HCT116 (cell line): Measurements from ENCODE around the gene SAV1. TPM values are rescaled to one million over a fixed set of nuclear protein-coding genes. Genes with fewer than 3 reads are reported as not detected.

Experiments used
- ATAC-seq: fragments of 200-7000 bp; cut with Tn5 transposase; 2 replicates; pipeline ENCODE4 v1.9.1; 2020; ENCODE audit warnings: mild to moderate bottlenecking, moderate library complexity
- BruUV-seq: library from RNA; stranded (reverse); fragments of 400-500 nt; replicated peaks from 2 replicates; lab custom pipeline; 2021; lab: Mats Ljungman, UMichigan
- CTCF ChIA-PET: fragments of 300-600 bp; sonication (Branson Sonifier 250); formaldehyde crosslinking; loops from one replicate; lab custom pipeline; 2021; ENCODE audit warnings: antibody characterized with exemption; lab: Charles Lee
- POLR2A ChIA-PET: fragments of 300-600, 350-600 bp; sonication (Branson Sonifier 250); formaldehyde crosslinking; loops from one replicate; lab custom pipeline; 2021; ENCODE audit warnings: antibody characterized with exemption; lab: Charles Lee
- RAD21 ChIA-PET, 2 experiments: fragments of 300-600 bp; sonication (Branson Sonifier 250); formaldehyde crosslinking; loops; one replicate each; lab custom pipeline; 2023; ENCODE audit warnings: low total read pairs in 2 of 2; ENCODE audit not compliant: uncharacterized antibody in 2 of 2, unreplicated experiment in 2 of 2, low non-redundant PET in 1 of 2; lab: Charles Lee
- DNase-seq: peaks from one replicate; pipeline ENCODE4 v3.0.0-alpha.2; 2010; ENCODE audit warnings: low read depth, low spot score
- H2AFZ ChIP-seq: fragments of 200-600 bp; shearing (Covaris generic), sonication (generic); 2 replicates; pipeline ENCODE4 v1.6.1; 2017; ENCODE audit warnings: low read depth, mixed run types, mixed read lengths, antibody characterized with exemption, low read length; ENCODE audit not compliant: poor library complexity, severe bottlenecking
- H3K27ac ChIP-seq: 2 replicates; pipeline ENCODE4 v1.5.1; 2012; ENCODE audit warnings: low read depth, low read length
- H3K27me3 ChIP-seq: fragments of 200-600 bp; sonication (generic); 2 replicates; pipeline ENCODE4 v1.6.1; 2016; ENCODE audit warnings: mixed run types, low read length, mixed read lengths; ENCODE audit not compliant: insufficient read depth
- H3K36me3 ChIP-seq, 2 experiments: fragments of 200-500 bp in 1 of 2; fragments of 200-600 bp in 1 of 2; sonication (Bioruptor generic) in 1 of 2; sonication (generic) in 1 of 2; 2 replicates each; pipeline versions ENCODE4 v1.5.1 to v1.6.1; 2014 to 2016; ENCODE audit warnings: low read length in 2 of 2, inconsistent platforms in 1 of 2, mixed read lengths in 1 of 2, mixed run types in 1 of 2; ENCODE audit not compliant: insufficient read depth in 2 of 2, control insufficient read depth in 1 of 2
- H3K4me1 ChIP-seq, 2 experiments: fragments of 200-600 bp in 1 of 2; sonication (generic) in 1 of 2; 2 replicates each; pipeline versions ENCODE4 v1.5.1 to v1.6.1; 2012 to 2017; ENCODE audit warnings: low read length in 2 of 2, inconsistent platforms in 1 of 2, mild to moderate bottlenecking in 1 of 2, mixed read lengths in 1 of 2, mixed run types in 1 of 2, moderate library complexity in 1 of 2; ENCODE audit not compliant: insufficient read depth in 2 of 2, control insufficient read depth in 1 of 2
- H3K4me2 ChIP-seq: fragments of 200-600 bp; sonication (generic); 2 replicates; pipeline ENCODE4 v1.6.1; 2017; ENCODE audit warnings: mixed run types, low read length, mixed read lengths
- H3K4me3 ChIP-seq, 2 experiments: fragments of 200-600 bp in 1 of 2; sonication (generic) in 1 of 2; replicated peaks in 1 of 2; 2 replicates each; pipeline ENCODE4 v1.5.1; 2011 to 2016; ENCODE audit warnings: low read length in 2 of 2, control low read depth in 1 of 2, low read depth in 1 of 2, mild to moderate bottlenecking in 1 of 2, mixed read lengths in 1 of 2, mixed run types in 1 of 2
- H3K79me2 ChIP-seq: fragments of 200-600 bp; sonication (generic); 2 replicates; pipeline ENCODE4 v1.6.1; 2017; ENCODE audit warnings: mild to moderate bottlenecking, mixed run types, low read length, moderate library complexity, mixed read lengths; ENCODE audit not compliant: insufficient read depth
- H3K9ac ChIP-seq: fragments of 200-600 bp; sonication (generic); 2 replicates; pipeline ENCODE4 v1.6.1; 2016; ENCODE audit warnings: low read length, mixed read lengths
- H3K9me2 ChIP-seq: fragments of 200-600 bp; sonication (generic), shearing (Covaris generic); 2 replicates; pipeline ENCODE4 v1.6.1; 2017; ENCODE audit warnings: mixed run types, mild to moderate bottlenecking, moderate library complexity; ENCODE audit not compliant: insufficient read depth
- H3K9me3 ChIP-seq, 2 experiments: fragments of 200-500 bp in 1 of 2; fragments of 200-600 bp in 1 of 2; sonication (Bioruptor generic) in 1 of 2; sonication (generic) in 1 of 2; 2 replicates each; pipeline ENCODE4 v1.6.1; 2014 to 2017; ENCODE audit warnings: low read length in 2 of 2, mixed read lengths in 2 of 2, inconsistent platforms in 1 of 2, low read depth in 1 of 2, mild to moderate bottlenecking in 1 of 2, mixed run types in 1 of 2, moderate library complexity in 1 of 2; ENCODE audit not compliant: control insufficient read depth in 1 of 2, insufficient read depth in 1 of 2
- H4K20me1 ChIP-seq: fragments of 200-600 bp; sonication (generic), shearing (Covaris generic); 2 replicates; pipeline ENCODE4 v1.6.1; 2017; ENCODE audit warnings: mixed run types, mild to moderate bottlenecking, moderate library complexity; ENCODE audit not compliant: insufficient read depth
- ATF3 ChIP-seq: IDR thresholded peaks from 2 replicates; pipeline ENCODE4 v1.6.1; 2012
- CBX3 ChIP-seq: IDR thresholded peaks from 2 replicates; pipeline ENCODE4 v1.6.1; 2012; ENCODE audit warnings: low read depth
- ELF1 ChIP-seq: IDR thresholded peaks from 2 replicates; pipeline ENCODE4 v1.6.1; 2012; ENCODE audit warnings: low read depth, borderline replicate concordance
- EZH2 ChIP-seq: fragments of 200-600 bp; sonication (generic); IDR thresholded peaks from 2 replicates; pipeline ENCODE4 v1.6.1; 2017; ENCODE audit warnings: antibody characterized with exemption, mixed run types
- FOSL1 ChIP-seq: IDR thresholded peaks from 2 replicates; pipeline ENCODE4 v1.6.1; 2012; ENCODE audit warnings: low read depth
- MAX ChIP-seq: IDR thresholded peaks from 2 replicates; pipeline ENCODE4 v1.6.1; 2012
- POLR2AphosphoS5 ChIP-seq: IDR thresholded peaks from 2 replicates; pipeline ENCODE4 v1.6.1; 2011; ENCODE audit warnings: mild to moderate bottlenecking, low read depth, low read length, moderate library complexity
- REST ChIP-seq: IDR thresholded peaks from 2 replicates; pipeline ENCODE4 v1.6.1; 2012; ENCODE audit warnings: low read depth
- SIN3A ChIP-seq: IDR thresholded peaks from 2 replicates; pipeline ENCODE4 v1.6.1; 2012; ENCODE audit warnings: low read depth
- SRF ChIP-seq: IDR thresholded peaks from 2 replicates; pipeline ENCODE4 v1.6.1; 2012; ENCODE audit warnings: low read depth
- YY1 ChIP-seq: IDR thresholded peaks from 2 replicates; pipeline ENCODE4 v1.6.1; 2011; ENCODE audit warnings: low read length, low read depth, moderate library complexity, mild to moderate bottlenecking; ENCODE audit not compliant: insufficient replicate concordance; ENCODE audit errors: extremely low read depth
- ZBTB33 ChIP-seq: IDR thresholded peaks from 2 replicates; pipeline ENCODE4 v1.6.1; 2011; ENCODE audit warnings: mild to moderate bottlenecking, low read length, moderate library complexity; ENCODE audit not compliant: insufficient replicate concordance; ENCODE audit errors: extremely low read depth
- ZFX ChIP-seq: fragments of 450-650 bp; IDR thresholded peaks from 2 replicates; pipeline ENCODE4 v1.6.1; 2017
- ZNF274 ChIP-seq: fragments of 200-500 bp; sonication (Bioruptor generic); IDR thresholded peaks from 2 replicates; pipeline ENCODE4 v1.6.1; 2014; ENCODE audit warnings: mild to moderate bottlenecking, low read depth, low read length, inconsistent platforms
- intact Hi-C: fragments of 100-400 bp; cut with micrococcal nuclease; formaldehyde crosslinking; loops from 2 replicates; pipeline ENCODE4 v1.10.0; 2022
- total RNA-seq: library from RNA; stranded (reverse); gene quantifications from one replicate; pipeline ENCODE4 v1.2.1, GENCODE V29; 2021; ENCODE audit not compliant: unreplicated experiment

Gene SAV1
- total RNA-seq, 1 experiment from 2014 or later = 38.0 TPM

- CTCF ChIA-PET = no interaction called here
- no TSS peak for BruUV-seq
- no peaks in the 10 kb centered on the region for H3K79me2 ChIP-seq
- no peak; the same call in 1 of the 2 replicates for ATAC-seq
- POLR2A ChIA-PET = no interaction called here
- no peak overlapping the region for H3K27ac ChIP-seq
- no peaks in the 10 kb centered on the region for H3K4me1 ChIP-seq
- H3K9me3 ChIP-seq = no peaks in the 10 kb centered on the region
- no peaks in the 10 kb centered on the region for H4K20me1 ChIP-seq
- H3K4me2 ChIP-seq = no peak overlapping the region
- no peaks in the 10 kb centered on the region for H3K9me2 ChIP-seq
- H2AFZ ChIP-seq = no peak overlapping the region
- H3K4me3 ChIP-seq = no peak overlapping the region
- no peaks in the 10 kb centered on the region for H3K27me3 ChIP-seq
- no peak for DNase-seq
- TF ChIP-seq CBX3 = no peak
- no peak for TF ChIP-seq MAX
- no peak for TF ChIP-seq ZBTB33
- no peak for TF ChIP-seq ZFX
- TF ChIP-seq YY1 = no peak
- no peak for TF ChIP-seq REST
- TF ChIP-seq FOSL1 = no peak
- TF ChIP-seq ELF1 = no peak
- TF ChIP-seq POLR2AphosphoS5 = no peak
- TF ChIP-seq SIN3A = no peak
- TF ChIP-seq ATF3 = no peak
- no peak for TF ChIP-seq ZNF274
- TF ChIP-seq SRF = no peak
- TF ChIP-seq EZH2 = no peak
- no peaks in the 10 kb centered on the region for H3K36me3 ChIP-seq
- intact Hi-C loops = no loop called here
- RAD21 ChIA-PET = no interaction called here
- no peak overlapping the region for H3K9ac ChIP-seq
Observed at GRCh38 chr14:50688875-50689274, 20.8 kb upstream of the SAV1 start.
